ENCODE measurements around the gene RNF152.
A peak's percentile ranks its signal among the peaks of the same experiment; 100 is the strongest.

Gene RNF152

DNA sequence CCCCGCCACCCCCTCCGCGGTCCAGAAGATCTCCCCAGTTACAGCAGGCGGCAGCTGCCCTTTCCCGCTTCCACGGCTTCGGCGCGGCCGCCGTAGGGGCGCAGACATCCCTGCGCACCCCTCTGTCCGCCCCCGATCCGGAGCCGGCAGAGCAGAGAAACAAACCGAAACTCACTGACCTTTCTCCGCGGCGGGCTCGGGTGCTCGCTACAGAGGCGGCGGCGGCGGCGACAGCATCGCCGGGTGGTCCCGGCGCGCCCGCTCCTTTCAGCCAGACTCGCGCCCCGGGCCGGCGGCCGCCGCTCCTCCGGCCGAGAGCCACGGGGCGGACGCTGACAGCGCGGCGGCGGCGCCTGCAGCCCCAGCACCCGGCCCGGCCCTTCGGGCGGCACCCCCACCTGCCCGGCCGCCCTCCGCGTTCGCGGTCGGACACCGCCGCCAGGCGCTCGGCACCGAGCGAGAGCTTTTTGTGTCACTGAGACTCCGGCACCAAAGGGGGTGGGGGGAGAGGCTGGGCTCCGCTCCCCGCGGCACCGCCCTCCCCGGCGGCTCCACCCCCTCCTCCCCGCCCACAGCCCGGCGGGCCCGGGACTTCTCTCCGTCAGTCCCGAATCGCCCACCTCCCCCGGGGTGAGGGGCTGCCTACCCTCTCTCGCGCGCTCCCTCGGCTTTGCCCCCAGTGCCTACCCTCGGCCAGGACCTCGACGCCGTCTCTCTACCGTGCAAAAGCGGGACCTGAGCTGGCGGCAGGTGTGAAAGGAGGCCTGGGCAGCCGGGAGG lies 1.4 kb upstream of the RNF152 start:
- peak; percentile 72 to 78 for DNase-seq

- DNase-seq = peak in 1 of 2 experiments; percentile 22
These were observed 633 bp upstream of the RNF152 start for GRCh38 chr18:61893309-61893970.

GRCh38 chr18:61891894-61892293 lies 913 bp downstream of the RNF152 start:
- no peak for DNase-seq

DNA sequence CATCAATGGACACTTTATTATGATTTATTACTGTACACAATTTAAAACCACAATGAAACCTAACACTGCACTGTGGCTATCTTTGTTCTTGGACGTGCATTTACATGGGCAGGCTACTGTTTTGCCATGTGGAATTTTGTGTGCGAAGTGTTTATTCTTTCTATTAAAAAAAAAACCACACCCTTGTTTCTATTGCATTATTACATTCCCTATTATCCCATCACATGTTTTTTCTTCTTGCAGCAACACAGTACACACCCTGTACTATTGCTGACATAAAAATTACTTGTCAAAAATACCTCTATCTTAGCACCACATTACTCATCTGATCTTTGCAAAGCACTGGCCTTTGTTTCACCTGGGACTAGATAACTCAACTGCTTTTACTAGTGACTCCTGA lies 1.5 kb downstream of the RNF152 start:
- DNase-seq = no peak

GRCh38 chr18:61890344-61890743 lies 2.5 kb downstream of the RNF152 start:
- DNase-seq = no peak

DNA sequence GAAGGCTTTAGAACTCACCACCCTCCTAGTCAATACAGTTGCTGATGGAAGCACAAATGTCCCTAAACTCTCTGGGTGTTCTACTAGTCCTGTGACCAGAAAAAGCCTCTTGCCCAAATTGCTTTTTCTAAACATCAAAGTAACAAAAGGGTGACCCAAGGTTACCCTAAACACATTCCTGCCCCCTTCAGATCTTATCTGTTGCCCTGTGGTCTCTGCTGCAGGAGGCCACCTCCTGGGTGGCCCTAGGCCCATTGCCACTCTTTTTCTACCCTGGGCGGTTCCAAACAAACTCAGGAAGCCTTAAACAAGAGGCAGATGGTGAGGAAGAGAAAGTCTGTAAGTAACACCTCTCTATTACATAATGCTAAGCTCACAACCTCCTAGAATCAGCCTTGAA lies 3.3 kb downstream of the RNF152 start:
- no peak for DNase-seq

DNA sequence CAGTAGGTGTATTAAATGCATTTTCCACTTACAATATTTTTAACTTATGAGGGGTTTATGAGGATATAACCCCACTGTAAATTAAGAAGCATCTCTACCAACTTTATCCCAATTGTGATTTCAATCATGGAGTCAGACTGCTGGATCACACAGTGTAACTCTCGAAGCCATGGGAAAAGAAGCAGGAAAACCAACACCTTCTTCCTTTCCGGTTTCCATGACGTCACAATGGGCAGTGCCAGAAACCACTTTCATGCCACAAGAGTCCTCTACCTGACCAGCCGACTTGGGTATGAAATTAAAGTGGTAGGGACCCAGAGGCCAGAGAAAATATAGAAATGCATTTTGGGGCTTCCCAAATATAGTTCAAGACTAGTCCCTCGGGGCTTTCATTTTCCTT lies 4.2 kb downstream of the RNF152 start:
- DNase-seq = no peak

DNA sequence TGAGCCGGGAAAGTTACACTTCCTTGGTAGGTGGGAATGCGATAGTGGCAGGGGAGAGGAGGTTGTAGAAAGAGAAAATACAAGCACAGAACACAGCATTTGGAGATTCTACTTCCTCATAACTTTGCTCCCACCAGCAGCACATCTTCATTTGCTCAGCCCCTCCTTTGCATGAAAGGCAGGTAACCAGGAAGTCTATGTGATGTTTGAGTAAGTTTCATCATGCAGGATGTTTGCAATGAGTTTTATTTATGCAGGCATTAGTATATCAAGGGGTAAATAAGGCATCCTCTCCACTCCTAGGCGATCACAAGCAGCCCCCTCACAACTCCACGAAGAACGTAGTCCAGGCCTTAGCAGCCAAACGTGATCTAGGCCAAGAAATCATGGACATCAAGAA lies 5.0 kb downstream of the RNF152 start:
- no peak for DNase-seq

GRCh38 chr18:61883547-61883946 lies 9.3 kb downstream of the RNF152 start:
- no peak for DNase-seq

DNA sequence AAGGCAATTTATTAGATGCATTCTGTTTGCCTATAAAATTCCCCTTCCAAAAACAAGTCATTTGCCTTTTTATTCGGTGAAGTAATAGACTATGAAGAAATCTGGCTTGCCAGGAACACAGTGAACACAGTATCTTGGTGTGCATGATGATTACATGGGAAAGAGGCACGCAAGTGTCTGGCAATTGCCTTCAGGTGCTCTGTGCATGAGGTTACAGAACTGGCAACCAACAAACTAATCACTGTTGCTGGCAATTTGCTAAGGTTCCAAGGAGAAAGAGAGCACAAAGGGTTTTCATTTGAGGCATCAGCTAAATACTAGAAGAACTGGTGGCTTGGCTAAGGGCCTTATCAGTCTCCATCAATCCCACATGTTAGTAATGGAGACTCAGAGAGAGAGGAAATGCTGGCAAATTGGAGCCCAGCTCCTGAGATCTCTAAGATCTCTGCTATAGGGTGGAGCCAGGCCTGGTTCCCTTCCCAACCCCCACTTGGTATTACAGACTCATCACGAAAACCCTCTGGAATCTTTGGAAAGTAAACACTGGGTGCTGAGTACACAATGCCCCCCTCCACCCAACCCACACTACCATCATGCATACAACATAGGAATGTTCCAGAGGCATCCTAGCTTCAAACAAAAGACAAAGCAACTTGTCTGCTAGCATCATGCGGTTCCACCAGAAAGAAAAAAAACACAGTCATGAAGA lies 10.4 kb downstream of the RNF152 start:
- DNase-seq = no peak

DNA sequence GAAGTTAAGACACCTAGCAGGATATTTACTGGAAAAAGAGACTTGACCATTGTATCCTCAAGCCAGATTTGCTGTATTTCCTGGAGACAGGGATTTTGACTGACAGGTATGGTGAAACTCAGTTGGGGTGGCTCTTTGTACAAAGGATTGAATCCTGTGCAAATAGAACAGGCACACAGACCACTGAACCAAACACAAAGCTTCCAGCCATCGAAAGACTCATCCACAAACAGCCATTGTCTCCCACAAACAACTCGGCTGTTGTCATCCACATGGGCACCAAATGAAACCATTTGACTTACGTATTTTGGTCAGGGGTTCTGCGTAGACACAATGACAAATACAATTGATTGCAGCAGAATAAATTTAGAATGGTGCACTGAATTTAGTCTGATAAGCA lies 15.9 kb downstream of the RNF152 start:
- no peak for DNase-seq

GRCh38 chr18:61870151-61870550 lies 22.7 kb downstream of the RNF152 start:
- DNase-seq = no peak

- no peak for DNase-seq
These were observed 23.2 kb downstream of the RNF152 start for GRCh38 chr18:61869636-61870035.

DNA sequence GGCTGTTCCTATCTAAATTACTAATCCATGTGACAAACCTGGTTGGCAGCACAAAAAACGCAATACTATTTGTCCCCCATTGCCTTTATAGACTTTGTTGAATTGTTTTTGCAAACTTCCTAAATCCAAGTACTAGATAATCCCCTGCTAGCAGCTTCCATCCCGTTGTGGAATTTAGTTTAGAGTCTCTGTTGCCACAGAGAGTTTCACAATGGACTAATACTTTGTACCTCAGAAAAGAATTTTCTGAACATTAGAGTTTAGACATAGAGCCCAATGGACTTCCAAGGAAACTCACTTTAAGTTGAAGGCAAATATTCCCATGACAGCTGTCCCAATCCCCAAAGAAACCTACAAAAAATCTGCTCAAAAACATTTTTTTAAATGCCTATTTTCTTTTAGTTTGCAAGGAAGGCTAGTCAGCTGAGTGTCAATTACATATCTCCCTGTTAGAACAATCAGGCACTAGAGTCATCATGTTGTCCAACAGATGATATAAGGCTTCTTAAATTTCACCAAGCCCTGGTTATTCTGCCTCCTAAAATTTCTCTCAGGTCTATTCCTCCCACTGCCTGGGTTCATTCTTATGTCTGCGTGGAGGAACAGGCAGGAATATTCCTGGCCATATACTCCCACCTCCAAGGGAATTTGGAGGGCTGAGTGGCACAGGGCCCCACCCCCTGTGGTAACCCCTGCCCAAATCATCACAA lies 27.2 kb downstream of the RNF152 start:
- DNase-seq = no peak

- no peak for DNase-seq
These were observed 31.4 kb downstream of the RNF152 start for GRCh38 chr18:61861372-61861771.

DNA sequence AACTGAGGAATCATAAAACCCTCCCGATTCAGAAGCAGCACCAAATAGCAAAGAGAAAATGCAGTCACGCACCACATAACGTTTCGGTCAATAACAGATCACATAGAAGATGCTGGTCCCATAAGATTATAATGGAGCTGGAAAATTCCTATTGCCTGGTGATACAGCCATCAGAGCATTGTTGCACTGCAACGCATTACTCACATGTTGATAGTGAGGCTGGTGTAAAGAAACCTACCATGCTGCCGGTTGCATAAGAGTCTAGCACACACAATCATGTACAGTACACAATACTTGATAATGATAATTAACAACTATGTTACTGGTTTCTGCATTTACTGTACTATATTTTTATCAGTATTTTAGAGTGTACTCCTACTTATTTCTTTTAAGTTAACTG lies 32.5 kb downstream of the RNF152 start:
- no peak for DNase-seq

GRCh38 chr18:61859113-61859512 lies 33.7 kb downstream of the RNF152 start:
- DNase-seq = no peak

DNA sequence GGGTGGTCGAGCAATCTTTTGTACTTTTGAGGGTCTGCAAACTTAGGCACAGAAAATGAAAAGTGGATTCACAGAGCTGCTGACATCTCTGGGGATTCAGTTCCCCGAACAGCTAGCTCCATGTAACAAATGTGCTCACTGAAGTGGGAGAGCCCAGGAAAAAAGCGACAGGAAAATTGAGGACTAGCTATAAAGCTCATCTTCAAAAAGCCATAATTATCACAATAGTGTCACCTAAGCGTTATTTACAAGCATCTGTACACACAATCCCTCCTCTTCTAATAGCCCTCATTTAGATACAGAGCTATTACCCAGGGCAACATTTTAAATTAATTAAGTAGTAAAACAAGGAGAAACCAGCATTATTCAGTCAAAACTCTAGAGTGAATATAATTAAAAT lies 36.1 kb downstream of the RNF152 start:
- DNase-seq = no peak

DNA sequence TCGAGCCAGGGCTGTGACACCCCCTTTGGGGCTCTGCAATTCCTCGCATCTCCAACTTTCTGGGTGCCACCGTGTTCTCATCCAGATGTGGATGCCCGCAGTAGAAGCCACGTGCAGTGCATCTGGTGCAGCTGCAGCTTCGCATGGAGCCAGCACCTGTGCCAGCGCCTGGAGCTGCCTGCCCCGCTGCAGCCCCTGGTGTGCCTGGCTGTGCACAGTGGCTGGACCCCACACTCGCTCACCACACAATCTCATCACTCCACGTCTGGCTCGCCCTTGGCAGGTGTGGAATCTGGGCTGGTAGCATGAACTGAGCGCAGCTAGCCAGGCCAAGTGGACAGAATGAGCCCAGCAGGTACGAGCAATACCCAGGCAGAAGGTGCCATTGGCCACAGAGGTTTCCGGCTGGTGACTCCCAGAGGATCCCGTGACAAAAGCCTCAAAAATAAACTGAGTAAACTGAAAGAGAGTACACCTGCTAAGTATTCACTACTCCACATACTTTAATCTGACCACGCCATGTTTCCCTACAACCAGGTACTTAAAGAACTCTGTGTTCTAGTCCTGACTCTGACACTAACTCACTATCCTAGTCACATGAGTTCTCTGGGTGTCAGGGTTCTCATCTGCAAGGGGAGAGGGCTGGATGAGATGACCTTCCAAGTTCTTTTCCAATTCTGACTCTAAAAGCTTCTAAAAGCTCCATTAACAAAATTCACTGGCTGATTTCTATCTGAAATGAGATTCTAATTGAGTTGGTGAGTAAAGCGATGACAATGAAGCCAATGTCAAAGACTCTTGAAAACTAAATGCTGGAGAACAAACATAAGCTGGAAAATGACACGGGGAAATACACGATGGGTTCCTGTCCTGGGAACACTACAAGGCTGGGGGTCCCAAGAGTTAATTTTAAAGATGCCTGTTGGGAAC lies 37.1 kb downstream of the RNF152 start:
- no peak for DNase-seq

DNA sequence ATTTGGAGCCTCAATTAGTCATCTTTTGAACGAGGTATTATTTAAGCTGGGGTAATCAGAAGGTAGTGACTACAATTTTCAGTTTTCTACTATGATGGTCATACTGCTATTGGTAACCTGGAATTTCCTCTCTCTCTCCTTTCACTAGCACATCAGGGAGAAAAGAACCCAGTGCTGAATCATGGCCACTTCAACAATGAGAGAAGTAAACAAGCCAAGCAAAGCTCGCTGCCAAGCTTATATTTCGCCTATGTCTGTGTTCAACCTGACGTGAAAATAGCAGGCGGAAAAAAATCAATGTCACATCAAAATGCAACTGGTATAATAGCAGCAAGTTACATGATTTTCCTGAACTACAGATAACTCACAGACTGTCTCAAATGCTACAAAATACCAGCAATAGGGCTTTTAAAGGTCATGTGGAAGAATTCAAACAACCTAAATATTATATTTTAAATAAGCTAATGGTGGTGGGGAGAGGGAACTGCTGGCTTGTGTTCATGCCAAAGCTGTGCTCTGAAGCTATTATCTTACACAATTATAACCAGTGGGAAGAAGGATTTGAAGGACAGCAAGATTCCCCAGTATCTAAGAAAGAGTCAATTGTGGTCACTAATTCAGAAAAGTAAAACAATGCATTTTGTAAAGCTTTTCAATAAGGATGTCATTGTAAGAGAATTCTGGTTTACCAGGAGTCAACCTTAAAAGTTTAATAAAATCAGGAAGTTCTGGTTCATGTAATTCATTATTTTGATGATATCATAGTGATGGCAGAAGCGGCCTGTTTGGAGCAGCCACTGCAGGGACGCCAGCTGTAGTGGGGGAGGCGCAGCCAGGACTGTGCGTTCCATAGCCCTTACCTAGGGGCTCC lies 38.0 kb downstream of the RNF152 start:
- no peak for DNase-seq

DNA sequence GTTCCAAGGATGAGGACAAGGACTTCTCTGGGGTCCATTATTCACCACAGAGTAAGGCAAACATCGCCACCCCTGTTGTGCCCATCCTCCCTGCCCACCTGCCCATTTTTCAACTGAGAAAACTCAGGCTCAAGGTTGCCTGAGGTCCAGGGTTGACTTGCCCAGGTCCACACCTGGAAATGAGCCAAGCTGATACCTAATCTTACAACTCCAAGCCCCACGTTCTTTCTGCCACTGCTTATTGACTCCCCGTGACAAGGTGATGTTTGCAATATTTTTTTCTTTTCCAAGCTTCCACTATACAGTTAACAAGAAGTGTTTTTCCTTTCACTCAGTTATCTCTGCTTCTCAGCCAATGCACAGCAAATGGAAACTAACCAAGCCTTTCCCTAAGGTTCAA lies 39.0 kb downstream of the RNF152 start:
- no peak for DNase-seq

Measured in stimulated activated CD4-positive, alpha-beta T cell treated with anti-CD3 and anti-CD28 coated beads, Interleukin-4, amount 100 ng/mL, for 4 hours (primary cell).